K562 (cell line): Measurements from ENCODE around the gene MLX. TPM values are rescaled to one million over a fixed set of nuclear protein-coding genes. Genes with fewer than 3 reads are reported as not detected.

Experiments used
- ATAC-seq: fragments of 200-7000 bp; cut with Tn5 transposase; 3 replicates; pipeline ENCODE4 v1.9.1; 2020; ENCODE audit warnings: moderate library complexity
- BruUV-seq: library from RNA; stranded (reverse); fragments of 400-500 nt; replicated peaks from 2 replicates; lab custom pipeline; 2021; lab: Mats Ljungman, UMichigan
- CTCF ChIA-PET: fragments of 300-600 bp; formaldehyde crosslinking; extraction: SDS; loops from one replicate; lab custom pipeline; 2021; ENCODE audit warnings: low intra/inter-chr PET ratio; lab: Yijun Ruan, JAX
- POLR2A ChIA-PET: fragments of 300-600, 350-650 bp; sonication (Branson Sonifier 250); formaldehyde crosslinking; extraction: SDS; loops from one replicate; lab custom pipeline; 2021; ENCODE audit warnings: antibody characterized with exemption, inconsistent platforms; lab: Yijun Ruan, JAX
- DNase-seq, 4 experiments: peaks; one replicate each; pipeline versions ENCODE4 v3.0.0 to v3.0.0-alpha.2; 2011 to 2018; ENCODE audit warnings: low spot score in 3 of 4, mixed read lengths in 3 of 4; ENCODE audit errors: extremely low read depth in 1 of 4
- FAIRE-seq: peaks from 2 replicates; lab custom pipeline; 2011; peaks lifted over from hg19 to GRCh38; lab: Jason Lieb, UNC
- H2AFZ ChIP-seq: 2 replicates; pipeline ENCODE4 v1.6.0; 2011; ENCODE audit warnings: low read depth, low read length, control low read depth, inconsistent platforms
- H3K27ac ChIP-seq: fragments of 200-600 bp; 3 replicates; pipeline ENCODE4 v1.8.0; 2011; ENCODE audit warnings: low read depth, mild to moderate bottlenecking, control low read depth, inconsistent platforms, low read length, moderate library complexity, mixed read lengths; ENCODE audit errors: extremely low read depth
- H3K27me3 ChIP-seq, 2 experiments: fragments of 300-600 bp in 1 of 2; 2 replicates in 1 of 2; 3 replicates in 1 of 2; pipeline versions ENCODE4 v1.6.0 to v1.8.0; 2011; ENCODE audit warnings: inconsistent platforms in 2 of 2, low read length in 2 of 2, mild to moderate bottlenecking in 1 of 2, mixed read lengths in 1 of 2, moderate library complexity in 1 of 2; ENCODE audit not compliant: control insufficient read depth in 2 of 2, insufficient read depth in 2 of 2
- H3K36me3 ChIP-seq: fragments of 300-600 bp; 3 replicates; pipeline ENCODE4 v1.8.0; 2011; ENCODE audit warnings: mild to moderate bottlenecking, low read length, inconsistent platforms; ENCODE audit not compliant: control insufficient read depth, insufficient read depth
- H3K4me1 ChIP-seq, 2 experiments: fragments of 200-600 bp in 1 of 2; replicated peaks in 1 of 2; 2 replicates in 1 of 2; 3 replicates in 1 of 2; pipeline versions ENCODE4 v1.5.1 to v1.8.0; 2011; ENCODE audit warnings: inconsistent platforms in 2 of 2, low read length in 2 of 2, mild to moderate bottlenecking in 1 of 2, mixed read lengths in 1 of 2, moderate library complexity in 1 of 2; ENCODE audit not compliant: control insufficient read depth in 2 of 2, insufficient read depth in 2 of 2
- H3K4me2 ChIP-seq: 2 replicates; pipeline ENCODE4 v1.6.1; 2011; ENCODE audit warnings: low read length, control low read depth, inconsistent platforms, mixed read lengths; ENCODE audit not compliant: insufficient read depth
- H3K4me3 ChIP-seq: fragments of 200-600 bp; sonication (generic), shearing (Covaris generic); 2 replicates; pipeline ENCODE4 v1.5.1; 2016; ENCODE audit warnings: control low read depth, inconsistent platforms
- H3K79me2 ChIP-seq: fragments of 200-600 bp; 3 replicates; pipeline ENCODE4 v1.8.0; 2011; ENCODE audit warnings: low read length, inconsistent platforms; ENCODE audit not compliant: control insufficient read depth, insufficient read depth
- H3K9ac ChIP-seq, 2 experiments: 2 replicates each; pipeline versions ENCODE4 v1.6.0 to v1.6.1; 2011; ENCODE audit warnings: low read depth in 2 of 2, low read length in 2 of 2, control low read depth in 1 of 2, inconsistent platforms in 1 of 2, mild to moderate bottlenecking in 1 of 2, mixed read lengths in 1 of 2; ENCODE audit not compliant: insufficient read depth in 1 of 2
- H3K9me1 ChIP-seq: one replicate; pipeline ENCODE4 v1.6.0; 2011; ENCODE audit warnings: inconsistent platforms, mild to moderate bottlenecking, low read length, moderate library complexity; ENCODE audit not compliant: control insufficient read depth, insufficient read depth
- H3K9me3 ChIP-seq: replicated peaks from 2 replicates; pipeline ENCODE4 v1.5.1; 2011; ENCODE audit warnings: low read depth, low read length, inconsistent platforms; ENCODE audit not compliant: control insufficient read depth, insufficient read depth
- H4K20me1 ChIP-seq: replicated peaks from 2 replicates; pipeline ENCODE4 v1.6.1; 2011; ENCODE audit warnings: low read length, inconsistent platforms, mixed read lengths; ENCODE audit not compliant: control insufficient read depth, insufficient read depth
- CBX8 ChIP-seq: fragments of 200-600 bp; sonication (generic); IDR thresholded peaks from 2 replicates; pipeline ENCODE4 v1.6.1; 2012; ENCODE audit warnings: borderline replicate concordance, mixed run types, low read depth, mild to moderate bottlenecking, moderate library complexity, mixed read lengths, low read length, control low read depth, inconsistent platforms; ENCODE audit not compliant: poor library complexity, severe bottlenecking; ENCODE audit errors: extremely low read depth
- CHD2 ChIP-seq: IDR thresholded peaks from 2 replicates; pipeline ENCODE4 v1.6.1; 2011; ENCODE audit warnings: low read depth, low read length
- CTBP1 ChIP-seq: fragments of 450-650 bp; IDR thresholded peaks from 2 replicates; pipeline ENCODE4 v1.6.1; 2016; ENCODE audit warnings: borderline replicate concordance
- DPF2 ChIP-seq: fragments of 450-650 bp; IDR thresholded peaks from 2 replicates; pipeline ENCODE4 v1.6.1; 2016
- HNRNPL ChIP-seq: fragments of 200-400 bp; formaldehyde crosslinking; IDR thresholded peaks from 2 replicates; pipeline ENCODE4 v1.6.1; 2017; ENCODE audit warnings: low read depth, mild to moderate bottlenecking, low read length
- MEIS2 ChIP-seq: fragments of 450-650 bp; IDR thresholded peaks from 2 replicates; pipeline ENCODE4 v1.6.1; 2014; ENCODE audit warnings: mild to moderate bottlenecking; ENCODE audit not compliant: partially characterized antibody
- MNT ChIP-seq, 2 experiments: fragments of 450-650 bp; conservative IDR thresholded peaks; 2 replicates each; pipeline ENCODE4 v1.6.1; 2017; ENCODE audit warnings: mild to moderate bottlenecking in 2 of 2, moderate library complexity in 2 of 2
- RNF2 ChIP-seq: sonication (generic); IDR thresholded peaks from 2 replicates; pipeline ENCODE4 v1.6.1; 2016
- SOX6 ChIP-seq: fragments of 450-650 bp; IDR thresholded peaks from 2 replicates; pipeline ENCODE4 v1.6.1; 2014; ENCODE audit warnings: mild to moderate bottlenecking
- TCF7L2 ChIP-seq: fragments of 150-350 bp; IDR thresholded peaks from 2 replicates; pipeline ENCODE4 v1.6.1; 2016; ENCODE audit warnings: low read depth, mild to moderate bottlenecking, low read length, moderate library complexity
- U2AF2 ChIP-seq: fragments of 200-400 bp; formaldehyde crosslinking; optimal IDR thresholded peaks from 2 replicates; pipeline ENCODE3; 2017; ENCODE audit warnings: low read depth, mild to moderate bottlenecking, low read length
- ZMIZ1 ChIP-seq, 2 experiments: fragments of 150-350 bp in 1 of 2; IDR thresholded peaks; 2 replicates each; pipeline ENCODE4 v1.6.1; 2012 to 2016; ENCODE audit warnings: low read depth in 2 of 2, low read length in 2 of 2, mild to moderate bottlenecking in 1 of 2, moderate library complexity in 1 of 2
- WGBS: fragments of 100-300 bp; shearing (Covaris generic); methylation state at CpG from one replicate; pipeline ENCODE4 v1.1.6; 2016; ENCODE audit warnings: low coverage, mixed read lengths; ENCODE audit not compliant: insufficient coverage; ENCODE audit errors: missing lambda C conversion rate; 5-methylcytosine and 5-hydroxymethylcytosine counted together
- in situ Hi-C: fragments of 300-500 bp; cut with MboI; formaldehyde crosslinking; loops from 4 replicates; pipeline ENCODE4 v1.15.0; 2018; ENCODE audit warnings: inconsistent platforms, mixed read lengths
- intact Hi-C: fragments of 100-400 bp; cut with micrococcal nuclease; formaldehyde crosslinking; loops from 2 replicates; pipeline ENCODE4 v1.14.2; 2022
- polyA plus RNA-seq, 8 experiments: library from polyadenylated mRNA; depleted of rRNA in 4 of 8; stranded (reverse) in 5 of 8; unstranded in 3 of 8; fragments of >200 nt; fragmentation: Nextera tagmentation in 2 of 8; fragmentation: Illumina TruSeq in 1 of 8; extraction: Ambion mirVana in 2 of 8; extraction: Trizol in 1 of 8; gene quantifications; 2 replicates each; pipeline versions ENCODE4 v1.2.1 to v1.2.3, GENCODE V29; 2011 to 2014; ENCODE audit warnings: inconsistent platforms in 1 of 8, missing spikeins in 1 of 8
- total RNA-seq, 7 experiments: library from RNA; depleted of rRNA in 6 of 7; stranded (reverse); fragments of >200 nt in 6 of 7; fragmentation: Illumina TruSeq in 2 of 7; extraction: Trizol in 2 of 7; gene quantifications; 2 replicates each; pipeline versions ENCODE4 v1.2.1 to v1.2.3, GENCODE V29; 2011 to 2021; ENCODE audit warnings: low replicate concordance in 1 of 7
- TF ChIP-seq, protein P1 (sequence below): fragments of 250-450 bp; sonication (Bioruptor Pico); IDR thresholded peaks from 2 replicates; pipeline ENCODE4 v1.8.0; 2022; ENCODE audit warnings: inconsistent platforms

Gene MLX
- total and polyA plus RNA-seq, 9 of the 15 experiments (the other 6 are each of a cell fraction or from before 2014, with no cell fraction given), result 42.9 to 100 (median 58.9) TPM

- Histone ChIP-seq H4K20me1 (no peaks in the 10 kb centered on the region), H3K79me2 (peaks cover 11% of the 10 kb centered on the region; the same call in 1 of the 3 replicates), H3K27ac (peak overlapping the region; percentile 86), H3K4me2 (peak overlapping the region; percentile 63), H2AFZ (no peak overlapping the region), H3K36me3 (peaks cover 83% of the 10 kb centered on the region), H3K9me3 (no peaks in the 10 kb centered on the region), H3K4me3 (no peak overlapping the region), H3K4me1 (peaks cover 51 to 69% of the 10 kb centered on the region in 2 experiments), H3K9me1 (peaks cover 7% of the 10 kb centered on the region), H3K27me3 (no peaks in the 10 kb centered on the region), H3K9ac (peak overlapping the region; percentile 62 to 86; a peak in 3 of 4 replicates)
- peak; percentile 84 for FAIRE-seq
- POLR2A ChIA-PET, result interaction anchor here (0.6 to 3.9 kb wide), 23 partner anchors 8 to 461 kb away, joined by 3 to 15 read pairs (median 4); partner anchors contain the start of genes CAVIN1, NAGLU, PSMC3IP and PTGES3L
- no TSS peak for BruUV-seq
- peak; percentile 72 to 93 (median 84) for DNase-seq
- 6% methylated on average over 6 of the region's 6 CpGs for WGBS
- peak; percentile 78 for ATAC-seq
- intact Hi-C loops (loop anchor here (5.0 kb wide), 4 partner anchors 47 to 197 kb away; no protein-coding TSS in a partner anchor), in situ Hi-C loops (no loop called here)
- CTCF ChIA-PET, result interaction anchor here (1.1 to 1.6 kb wide), 3 partner anchors 9 to 197 kb away, joined by 4 to 6 read pairs (median 5); no protein-coding TSS in a partner anchor
- TF ChIP-seq, protein P1, sequence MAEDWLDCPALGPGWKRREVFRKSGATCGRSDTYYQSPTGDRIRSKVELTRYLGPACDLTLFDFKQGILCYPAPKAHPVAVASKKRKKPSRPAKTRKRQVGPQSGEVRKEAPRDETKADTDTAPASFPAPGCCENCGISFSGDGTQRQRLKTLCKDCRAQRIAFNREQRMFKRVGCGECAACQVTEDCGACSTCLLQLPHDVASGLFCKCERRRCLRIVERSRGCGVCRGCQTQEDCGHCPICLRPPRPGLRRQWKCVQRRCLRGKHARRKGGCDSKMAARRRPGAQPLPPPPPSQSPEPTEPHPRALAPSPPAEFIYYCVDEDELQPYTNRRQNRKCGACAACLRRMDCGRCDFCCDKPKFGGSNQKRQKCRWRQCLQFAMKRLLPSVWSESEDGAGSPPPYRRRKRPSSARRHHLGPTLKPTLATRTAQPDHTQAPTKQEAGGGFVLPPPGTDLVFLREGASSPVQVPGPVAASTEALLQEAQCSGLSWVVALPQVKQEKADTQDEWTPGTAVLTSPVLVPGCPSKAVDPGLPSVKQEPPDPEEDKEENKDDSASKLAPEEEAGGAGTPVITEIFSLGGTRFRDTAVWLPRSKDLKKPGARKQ, result no peak
- TF ChIP-seq CHD2 (no peak), U2AF2 (no peak), MEIS2 (peak; percentile 63), RNF2 (peak; percentile 81), SOX6 (peak; percentile 96), CBX8 (no peak), DPF2 (peak; percentile 79), MNT (conservative IDR thresholded peaks at IDR 0.05) (0 out of 4 replicates have a peak, but pooled peaks have one; percentile 9 to 36), HNRNPL (peak; percentile 79), CTBP1 (peak; percentile 82), ZMIZ1 (IDR thresholded peaks at IDR 0.05; ENCODE audit: low read depth in 2 of 2, low read length in 2 of 2) (no peak), TCF7L2 (no peak)
Measured at GRCh38 chr17:42518755-42519545, 48.0 kb upstream of the MLX start.
